Sigmoid colon (tissue), 7 donors: ENCODE measurements around the gene CHTOP. TPM values are rescaled to one million over a fixed set of nuclear protein-coding genes. Genes with fewer than 3 reads are reported as not detected.

ENCODE experiments used
- DNase-seq: peaks from one replicate; pipeline ENCODE4 v3.0.0-alpha.2; 2019
- H3K27ac ChIP-seq, 4 donors: fragments of 200-600 bp; sonication (generic); one replicate each; pipeline ENCODE4 v1.5.1; 2016 to 2019; ENCODE audit warnings: mild to moderate bottlenecking in 1 of 4
- H3K27me3 ChIP-seq, 3 donors: fragments of 200-600 bp; sonication (generic); one replicate each; pipeline ENCODE4 v1.5.1; 2019; ENCODE audit warnings: mild to moderate bottlenecking in 1 of 3
- H3K36me3 ChIP-seq, 4 donors: fragments of 200-600 bp; sonication (generic); one replicate each; pipeline ENCODE4 v1.5.1; 2016 to 2019
- H3K4me1 ChIP-seq, 4 donors: fragments of 200-600 bp; sonication (generic); one replicate each; pipeline ENCODE4 v1.5.1; 2017 to 2019
- H3K4me3 ChIP-seq, 4 donors: fragments of 200-600 bp; sonication (generic); one replicate each; pipeline ENCODE4 v1.5.1; 2017 to 2019; ENCODE audit warnings: mild to moderate bottlenecking in 2 of 4, moderate library complexity in 1 of 4
- H3K9me3 ChIP-seq, 4 donors: fragments of 200-600 bp in 3 of 4; sonication (generic) in 3 of 4; one replicate each; pipeline versions ENCODE4 v1.5.1 to v1.6.1; 2013 to 2019
- EP300 ChIP-seq, 4 donors: sonication (generic); formaldehyde crosslinking; IDR thresholded peaks; one replicate each; pipeline ENCODE4 v1.6.1; 2017; ENCODE audit warnings: antibody characterized with exemption in 4 of 4
- POLR2A ChIP-seq, 2 donors: fragments of 450-650 bp; IDR thresholded peaks; one replicate each; pipeline ENCODE4 v1.6.1; 2016; ENCODE audit warnings: antibody characterized with exemption in 2 of 2, mild to moderate bottlenecking in 2 of 2, moderate library complexity in 2 of 2
- POLR2AphosphoS5 ChIP-seq, 4 donors: sonication (generic); formaldehyde crosslinking; IDR thresholded peaks; one replicate each; pipeline ENCODE4 v1.6.1; 2017; ENCODE audit warnings: antibody characterized with exemption in 4 of 4
- WGBS, 2 donors: extraction: QIAGEN DNeasy Blood & Tissue Kit; methylation state at CpG; one replicate each; pipeline ENCODE4 v1.1.7; 2013; 5-methylcytosine and 5-hydroxymethylcytosine counted together
- intact Hi-C: fragments of 100-400 bp; cut with DNase I; formaldehyde crosslinking; loops from one replicate; pipeline ENCODE4 v1.15.1; 2023
- polyA plus RNA-seq, 3 donors: library from polyadenylated mRNA; stranded (reverse); fragments of 200-250 nt; gene quantifications; one replicate each; pipeline ENCODE4 v1.2.3, GENCODE V29; 2013
- total RNA-seq, 4 donors: library from RNA; depleted of rRNA; stranded (reverse); fragments of >200 nt; gene quantifications; one replicate each; pipeline ENCODE4 v1.1.0, GENCODE V29; 2016
- TF ChIP-seq, protein P1 (sequence below), 4 experiments: fragments of 450-650 bp in 3 of 4; fragments of 200-600 bp in 1 of 4; IDR thresholded peaks; one replicate each; pipeline ENCODE4 v1.5.1; 2016 to 2019; ENCODE audit warnings: antibody characterized with exemption in 4 of 4, mild to moderate bottlenecking in 3 of 4, moderate library complexity in 2 of 4
- donor health status: healthy with polysubstance abuse.
- donor health status: Bipolar disorder and iron deficiency.
- donor health status: healthy.

The CHTOP gene
- total and polyA plus RNA-seq, 7 donors: 35.4 to 65.4 (median 49.3) TPM

DNA sequence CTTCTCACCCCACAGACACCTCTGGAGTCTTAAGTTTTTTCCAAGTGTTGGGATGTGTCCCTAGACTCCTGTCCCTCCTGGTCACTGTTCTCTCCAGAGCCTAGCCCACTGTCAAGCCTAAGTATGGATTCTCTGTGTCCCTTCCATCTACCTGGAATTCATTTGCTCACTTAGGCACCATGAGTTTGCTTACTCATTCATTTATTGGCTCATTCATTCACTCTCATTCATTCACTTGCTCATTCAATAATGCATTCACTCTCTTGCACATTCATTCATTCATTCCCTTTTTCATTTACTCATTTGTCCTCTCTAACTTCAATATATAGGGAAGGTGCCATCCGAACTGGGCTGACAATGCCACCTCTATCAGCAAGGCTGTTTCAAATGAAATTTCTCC is 22.5 kb upstream of the CHTOP start:
- TF ChIP-seq POLR2AphosphoS5 (IDR thresholded peaks at IDR 0.05): no peak
- TF ChIP-seq, protein P1, sequence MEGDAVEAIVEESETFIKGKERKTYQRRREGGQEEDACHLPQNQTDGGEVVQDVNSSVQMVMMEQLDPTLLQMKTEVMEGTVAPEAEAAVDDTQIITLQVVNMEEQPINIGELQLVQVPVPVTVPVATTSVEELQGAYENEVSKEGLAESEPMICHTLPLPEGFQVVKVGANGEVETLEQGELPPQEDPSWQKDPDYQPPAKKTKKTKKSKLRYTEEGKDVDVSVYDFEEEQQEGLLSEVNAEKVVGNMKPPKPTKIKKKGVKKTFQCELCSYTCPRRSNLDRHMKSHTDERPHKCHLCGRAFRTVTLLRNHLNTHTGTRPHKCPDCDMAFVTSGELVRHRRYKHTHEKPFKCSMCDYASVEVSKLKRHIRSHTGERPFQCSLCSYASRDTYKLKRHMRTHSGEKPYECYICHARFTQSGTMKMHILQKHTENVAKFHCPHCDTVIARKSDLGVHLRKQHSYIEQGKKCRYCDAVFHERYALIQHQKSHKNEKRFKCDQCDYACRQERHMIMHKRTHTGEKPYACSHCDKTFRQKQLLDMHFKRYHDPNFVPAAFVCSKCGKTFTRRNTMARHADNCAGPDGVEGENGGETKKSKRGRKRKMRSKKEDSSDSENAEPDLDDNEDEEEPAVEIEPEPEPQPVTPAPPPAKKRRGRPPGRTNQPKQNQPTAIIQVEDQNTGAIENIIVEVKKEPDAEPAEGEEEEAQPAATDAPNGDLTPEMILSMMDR (IDR thresholded peaks at IDR 0.05): no peak
- TF ChIP-seq EP300 (IDR thresholded peaks at IDR 0.05): no peak
- no peak for TF ChIP-seq POLR2A (IDR thresholded peaks at IDR 0.05)
- intact Hi-C loops: loop anchor here (5.0 kb wide), 1 partner anchor 79 kb away; no protein-coding TSS in a partner anchor
- DNase-seq: no peak
- H3K36me3 ChIP-seq: peaks cover 0 to 17% (median 12%) of the 10 kb centered on the region in 4 donors
- 32 to 71% methylated on average over 1 of the region's 1 CpG for WGBS, 2 donors
- peak overlapping the region; percentile 66 to 72 (median 68) for H3K4me3 ChIP-seq
- H3K27me3 ChIP-seq: no peaks in the 10 kb centered on the region
- peaks cover 0 to 52% (median 46%) of the 10 kb centered on the region in 4 donors for H3K4me1 ChIP-seq
- H3K9me3 ChIP-seq: no peaks in the 10 kb centered on the region
- peak overlapping the region in 3 of 4 donors; percentile 82 to 90 (median 85) for H3K27ac ChIP-seq

DNA sequence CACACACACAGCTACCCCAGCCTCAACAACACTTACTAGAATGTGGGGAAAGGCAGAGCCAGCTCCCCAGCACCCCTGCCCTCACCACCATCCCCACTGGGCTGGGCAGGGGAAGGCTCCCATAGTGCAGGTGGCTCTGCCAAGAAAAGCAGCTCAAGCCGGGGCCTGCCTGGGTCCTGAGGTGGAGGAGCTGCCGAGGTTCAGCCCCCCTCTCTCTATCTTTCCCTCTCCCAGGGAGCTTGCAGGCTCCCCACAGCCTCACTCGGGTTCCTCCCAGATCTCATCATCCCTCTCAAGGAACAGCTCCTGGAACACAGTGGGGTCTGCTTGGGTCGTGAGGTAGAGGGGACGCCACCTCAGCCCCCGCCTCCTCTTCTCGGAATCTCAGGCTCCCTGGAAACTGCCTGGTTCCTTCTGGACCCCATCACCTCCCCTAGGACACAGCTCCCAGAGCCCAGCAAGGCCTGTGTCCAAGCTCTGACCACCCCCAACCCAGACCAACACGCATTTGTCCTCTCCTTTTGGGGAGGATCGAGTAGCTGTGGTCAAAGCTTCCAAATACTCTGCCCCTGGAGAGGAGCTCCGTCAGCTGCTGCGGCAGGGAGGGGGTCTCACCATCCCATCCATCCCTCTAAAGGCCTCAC is 21.6 kb upstream of the CHTOP start:
- Histone ChIP-seq H3K4me1 (peaks cover 0 to 61% (median 49%) of the 10 kb centered on the region in 4 donors), H3K36me3 (peaks cover 0 to 8% (median 3%) of the 10 kb centered on the region in 4 donors), H3K27ac (peak overlapping the region; percentile 82 to 90 (median 86)), H3K27me3 (no peaks in the 10 kb centered on the region), H3K4me3 (peak overlapping the region; percentile 66 to 72 (median 68)), H3K9me3 (no peaks in the 10 kb centered on the region)
- TF ChIP-seq POLR2AphosphoS5 (IDR thresholded peaks at IDR 0.05): no peak
- no peak for TF ChIP-seq POLR2A (IDR thresholded peaks at IDR 0.05)
- no peak for TF ChIP-seq EP300 (IDR thresholded peaks at IDR 0.05)
- TF ChIP-seq, protein P1 (IDR thresholded peaks at IDR 0.05): no peak
- DNase-seq: no peak
- intact Hi-C loops: loop anchor here (5.0 kb wide), 1 partner anchor 80 kb away; no protein-coding TSS in a partner anchor
- WGBS, 2 donors: 16 to 58% methylated on average over 11 of the region's 11 CpGs

DNA sequence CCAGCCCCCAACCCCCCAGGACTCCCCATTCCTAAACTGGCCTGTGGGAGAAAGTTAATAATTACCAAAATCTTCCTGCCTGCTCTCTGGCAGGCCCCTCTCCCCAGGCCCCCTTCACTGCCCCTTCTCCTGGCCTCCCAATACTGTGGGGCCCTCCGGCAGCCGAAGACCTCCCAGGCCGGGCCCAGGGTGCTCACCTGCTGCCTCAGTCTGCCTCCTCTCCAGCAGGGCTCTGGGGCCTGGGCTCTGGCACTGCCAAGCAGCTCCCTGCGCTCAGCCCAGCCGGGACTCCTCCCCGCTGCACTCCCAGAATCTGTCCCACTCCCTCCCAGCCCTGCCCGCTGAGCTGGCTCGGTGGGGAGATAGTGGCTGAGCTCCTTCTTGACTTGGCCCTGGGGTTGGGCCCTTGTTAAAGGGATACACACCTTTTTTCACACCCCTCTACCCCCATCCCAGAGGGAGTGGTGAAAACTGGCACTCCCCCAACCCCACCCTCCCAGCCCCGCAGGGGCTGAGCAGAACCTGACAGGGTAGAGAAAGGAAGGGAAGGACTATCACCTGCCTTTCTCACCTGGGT is 21.0 kb upstream of the CHTOP start, which contains the start of gene S100A16:
Gene S100A16 (minus strand): TSS at position 383 of the 577 bp plus-strand sequence. CDS start 4,986 bp downstream, outside the sequence.
- Histone ChIP-seq H3K9me3 (no peaks in the 10 kb centered on the region), H3K27me3 (no peaks in the 10 kb centered on the region), H3K4me1 (peaks cover 0 to 64% (median 51%) of the 10 kb centered on the region in 4 donors), H3K4me3 (peak within 1 kb of the TSS; percentile 66 to 72 (median 68)), H3K27ac (peak within 1 kb of the TSS; percentile 82 to 90 (median 86)), H3K36me3 (peaks cover 0 to 2% (median 0%) of the 10 kb centered on the region in 4 donors)
- TF ChIP-seq POLR2AphosphoS5 (IDR thresholded peaks at IDR 0.05) (peak; percentile 67 to 90 (median 87)), EP300 (IDR thresholded peaks at IDR 0.05) (no peak), POLR2A (IDR thresholded peaks at IDR 0.05) (peak; percentile 76 to 92)
- TF ChIP-seq, protein P1 (IDR thresholded peaks at IDR 0.05): no peak
- WGBS, 2 donors: 12 to 48% methylated on average over 9 of the region's 9 CpGs
- intact Hi-C loops: loop anchor here (5.0 kb wide), 1 partner anchor 81 kb away; no protein-coding TSS in a partner anchor
- peak; percentile 93 for DNase-seq

DNA sequence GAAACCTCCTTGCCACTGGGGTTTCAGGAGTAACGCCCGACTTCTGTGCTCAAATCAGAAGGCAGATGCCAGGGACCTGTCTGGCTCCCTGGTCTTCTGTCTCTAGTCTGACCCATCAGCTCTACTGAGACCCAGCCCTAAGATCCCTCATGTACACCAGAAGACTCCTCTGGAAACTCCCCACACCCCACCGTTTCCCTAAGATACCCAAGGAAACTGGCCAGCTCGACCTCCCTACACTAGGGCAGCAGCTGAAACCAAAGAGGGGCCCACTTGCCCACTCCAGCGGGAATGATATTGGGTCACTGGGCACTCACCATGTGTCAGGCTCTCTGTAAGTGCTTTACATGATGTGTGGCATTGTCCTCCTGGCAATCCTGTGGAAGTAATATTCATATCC is 20.5 kb upstream of the CHTOP start:
- Histone ChIP-seq H3K27me3 (no peaks in the 10 kb centered on the region), H3K9me3 (no peaks in the 10 kb centered on the region), H3K27ac (peak overlapping the region; percentile 82 to 90 (median 86)), H3K36me3 (peaks cover 0 to 2% (median 0%) of the 10 kb centered on the region in 4 donors), H3K4me1 (peaks cover 0 to 59% (median 50%) of the 10 kb centered on the region in 4 donors), H3K4me3 (peak overlapping the region in 3 of 4 donors; percentile 66 to 72 (median 68))
- intact Hi-C loops: loop anchor here (5.0 kb wide), 1 partner anchor 81 kb away; no protein-coding TSS in a partner anchor
- no peak for TF ChIP-seq POLR2AphosphoS5 (IDR thresholded peaks at IDR 0.05)
- TF ChIP-seq, protein P1 (IDR thresholded peaks at IDR 0.05): no peak
- TF ChIP-seq EP300 (IDR thresholded peaks at IDR 0.05): no peak
- TF ChIP-seq POLR2A (IDR thresholded peaks at IDR 0.05): no peak
- DNase-seq: no peak
- 39 to 75% methylated on average over 5 of the region's 5 CpGs for WGBS, 2 donors
